Mammary epithelial cell (primary cell): Measurements from ENCODE around the gene GPRC5B.

ENCODE experiments used
- EZH2 ChIP-seq: IDR thresholded peaks from 2 replicates; pipeline ENCODE4 v1.6.1; 2012; ENCODE audit warnings: low read length, inconsistent platforms, borderline replicate concordance
- TF ChIP-seq, protein P1 (sequence below), 2 donors: IDR thresholded peaks in 1 of 2; conservative IDR thresholded peaks in 1 of 2; 2 replicates each; pipeline ENCODE4 v1.5.1; 2011 to 2012; ENCODE audit warnings: inconsistent platforms in 2 of 2, low read length in 2 of 2, mild to moderate bottlenecking in 2 of 2, control low read depth in 1 of 2, low read depth in 1 of 2; ENCODE audit not compliant: insufficient read depth in 1 of 2; ENCODE audit errors: extremely low read depth in 1 of 2

DNA sequence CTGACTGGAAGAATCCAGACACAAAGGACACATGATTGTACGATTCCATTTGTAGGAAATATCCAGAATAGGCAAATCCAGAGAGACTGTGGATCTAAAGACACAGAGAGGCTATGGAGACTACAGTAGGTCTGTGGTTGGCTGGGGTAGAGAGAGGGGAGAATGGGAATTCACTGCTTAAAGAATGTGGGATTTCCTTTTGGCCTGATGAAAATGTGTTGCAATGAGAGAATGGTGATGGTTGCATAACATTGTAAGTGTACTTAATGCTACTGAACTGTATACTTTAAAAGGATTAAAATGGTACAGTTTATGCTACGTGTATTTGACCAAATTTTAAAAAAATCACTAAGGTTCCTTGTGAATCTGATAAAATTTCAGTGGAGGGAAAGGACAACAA is 62.1 kb downstream of the GPRC5B start:
- TF ChIP-seq, protein P1, sequence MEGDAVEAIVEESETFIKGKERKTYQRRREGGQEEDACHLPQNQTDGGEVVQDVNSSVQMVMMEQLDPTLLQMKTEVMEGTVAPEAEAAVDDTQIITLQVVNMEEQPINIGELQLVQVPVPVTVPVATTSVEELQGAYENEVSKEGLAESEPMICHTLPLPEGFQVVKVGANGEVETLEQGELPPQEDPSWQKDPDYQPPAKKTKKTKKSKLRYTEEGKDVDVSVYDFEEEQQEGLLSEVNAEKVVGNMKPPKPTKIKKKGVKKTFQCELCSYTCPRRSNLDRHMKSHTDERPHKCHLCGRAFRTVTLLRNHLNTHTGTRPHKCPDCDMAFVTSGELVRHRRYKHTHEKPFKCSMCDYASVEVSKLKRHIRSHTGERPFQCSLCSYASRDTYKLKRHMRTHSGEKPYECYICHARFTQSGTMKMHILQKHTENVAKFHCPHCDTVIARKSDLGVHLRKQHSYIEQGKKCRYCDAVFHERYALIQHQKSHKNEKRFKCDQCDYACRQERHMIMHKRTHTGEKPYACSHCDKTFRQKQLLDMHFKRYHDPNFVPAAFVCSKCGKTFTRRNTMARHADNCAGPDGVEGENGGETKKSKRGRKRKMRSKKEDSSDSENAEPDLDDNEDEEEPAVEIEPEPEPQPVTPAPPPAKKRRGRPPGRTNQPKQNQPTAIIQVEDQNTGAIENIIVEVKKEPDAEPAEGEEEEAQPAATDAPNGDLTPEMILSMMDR (conservative IDR thresholded peaks at IDR 0.05 in 1 of 2, IDR thresholded peaks at IDR 0.05 in 1 of 2; ENCODE audit: extremely low read depth in 1 of 2, insufficient read depth in 1 of 2, low read depth in 1 of 2, low read length in 2 of 2): no peak
- no peak for TF ChIP-seq EZH2
